Posterior vena cava (tissue), 2 donors: ENCODE data around the gene RIT1. TPM values are rescaled to one million over a fixed set of nuclear protein-coding genes. Genes with fewer than 3 reads are reported as not detected.
A peak's percentile ranks its signal among the peaks of the same experiment; 100 is the strongest.

Experiments used
- DNase-seq: peaks from one replicate; pipeline ENCODE4 v3.0.0-alpha.2; 2020; ENCODE audit warnings: low spot score
- intact Hi-C, 2 donors: fragments of 100-400 bp; cut with DNase I; formaldehyde crosslinking; loops; one replicate each; pipeline versions ENCODE4 v1.14.1 to v1.14.2; 2022 to 2023
- microRNA-seq, 2 donors: library from miRNA; unstranded; fragments of <30 nt; microRNA quantifications; one replicate each; pipeline ENCODE4 v1.2.0, GENCODE V29; 2020 to 2021; ENCODE audit warnings: borderline microRNAs expressed in 2 of 2
- total RNA-seq, 2 donors: library from RNA; stranded (reverse); fragmentation: NEBNext Ultra II Directional; extraction: Animal tissue kit (Norgen Biotek cat#: 25700); gene quantifications; one replicate each; pipeline ENCODE4 v1.2.1, GENCODE V29; 2021
- donor health status: DM: yes; HTN: yes; CAD: no.
- donor health status: DM: yes; HTN: yes; CAD: no.

The RIT1 gene
- total RNA-seq, 2 donors from 2014 or later, result 34.1 to 36.2 TPM

DNA sequence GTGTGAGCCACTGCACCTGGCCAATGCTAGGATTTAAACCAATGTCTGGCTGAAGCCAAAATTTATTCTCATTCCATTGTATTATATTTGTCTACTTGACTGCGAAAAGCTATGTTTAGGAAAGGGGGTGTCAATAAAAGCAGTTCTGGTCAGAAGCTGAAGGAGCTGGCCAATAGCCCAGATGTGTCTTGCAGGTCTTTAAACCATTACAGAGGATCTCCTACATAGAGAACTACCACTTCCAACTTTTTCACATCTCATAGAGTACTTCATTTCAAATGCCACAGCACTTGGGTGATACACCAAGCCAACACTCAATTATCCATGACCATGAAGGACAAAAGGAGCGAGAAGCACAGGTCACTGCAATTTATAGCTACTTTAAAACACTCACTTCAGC lies 49.3 kb downstream of the RIT1 start:
- intact Hi-C loops, result no loop called here
- no peak for DNase-seq

GRCh38 chr1:155860970-155861510 lies 50.1 kb downstream of the RIT1 start:
- intact Hi-C loops, result no loop called here
- DNase-seq, result no peak

DNA sequence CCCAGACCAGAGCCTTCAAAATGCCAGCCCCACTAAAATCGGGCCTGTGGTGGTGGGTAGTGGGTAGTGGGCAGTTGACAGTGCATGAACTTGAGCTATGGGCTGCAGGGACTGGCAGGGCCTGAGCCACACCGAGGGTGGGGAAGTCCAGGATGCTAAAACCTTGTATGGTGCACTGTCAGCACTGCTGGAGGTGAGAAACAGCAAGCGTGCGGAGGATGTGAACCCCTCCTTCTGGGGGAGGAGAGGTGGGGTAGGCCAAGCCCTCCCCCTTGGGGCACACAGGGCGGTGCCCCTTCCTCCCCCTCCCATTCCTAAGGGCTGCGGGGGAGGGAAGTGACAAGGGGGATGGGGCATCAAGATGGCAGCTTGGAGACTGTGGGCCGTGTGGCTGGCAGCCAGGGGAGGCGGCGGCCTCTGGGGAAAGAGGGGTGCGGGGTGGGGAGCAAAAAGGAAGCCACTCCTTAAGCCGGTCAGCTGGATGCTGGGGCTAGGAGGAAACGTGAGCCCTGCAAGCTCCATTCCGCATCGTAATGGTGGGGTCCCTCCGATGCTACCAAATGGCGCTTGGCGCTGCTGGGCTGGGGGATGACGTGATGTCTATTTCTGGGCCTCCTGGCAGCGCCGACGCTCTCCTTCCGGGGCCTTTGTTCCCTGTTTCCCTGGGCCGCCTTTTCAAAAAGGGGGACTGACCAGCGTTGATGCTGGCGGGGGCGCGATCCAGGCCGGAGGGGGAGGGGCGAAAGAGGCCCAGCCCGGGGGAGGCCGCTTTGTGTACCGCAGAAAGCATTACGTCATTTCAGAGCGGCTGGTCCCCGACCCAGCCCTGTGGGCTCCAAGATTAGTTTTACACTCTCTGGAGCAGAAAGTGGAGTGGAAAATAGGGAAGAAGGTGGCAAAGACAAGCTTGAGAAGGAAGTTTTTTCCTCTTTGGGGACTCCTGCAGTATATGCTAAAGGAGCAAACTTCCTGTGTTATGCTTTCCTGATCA lies 51.0 kb downstream of the RIT1 start:
- peak; percentile 96 for DNase-seq
- intact Hi-C loops, result no loop called here

GRCh38 chr1:155859234-155859829 lies 51.8 kb downstream of the RIT1 start, which contains the start of gene SYT11:
SYT11 (plus strand) TSS chr1:155859567; CDS start chr1:155859762, 195 bp downstream.
- DNase-seq, result peak; percentile 98
- intact Hi-C loops, result no loop called here

DNA sequence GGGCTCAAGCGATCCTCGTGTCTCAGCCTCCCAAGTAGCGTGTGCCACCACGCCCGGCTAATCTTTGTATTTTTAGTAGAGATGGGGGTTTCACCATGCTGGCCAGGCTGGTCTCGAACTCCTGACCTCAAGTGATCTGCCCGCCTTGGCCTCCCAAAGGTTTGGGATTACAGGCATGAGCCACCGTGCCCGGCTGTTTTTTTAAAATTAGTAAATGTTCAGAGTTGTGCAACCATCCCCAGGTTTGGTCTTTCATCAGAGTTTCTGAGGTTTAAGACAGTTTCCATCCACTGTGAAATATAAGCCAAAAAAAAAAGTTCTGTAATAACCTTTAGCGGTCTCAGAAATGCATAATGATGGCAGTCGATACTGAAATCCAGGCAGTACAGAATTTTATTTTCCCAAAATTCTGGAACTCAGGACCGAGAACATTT lies 52.3 kb downstream of the RIT1 start:
- no peak for DNase-seq
- intact Hi-C loops, result no loop called here

DNA sequence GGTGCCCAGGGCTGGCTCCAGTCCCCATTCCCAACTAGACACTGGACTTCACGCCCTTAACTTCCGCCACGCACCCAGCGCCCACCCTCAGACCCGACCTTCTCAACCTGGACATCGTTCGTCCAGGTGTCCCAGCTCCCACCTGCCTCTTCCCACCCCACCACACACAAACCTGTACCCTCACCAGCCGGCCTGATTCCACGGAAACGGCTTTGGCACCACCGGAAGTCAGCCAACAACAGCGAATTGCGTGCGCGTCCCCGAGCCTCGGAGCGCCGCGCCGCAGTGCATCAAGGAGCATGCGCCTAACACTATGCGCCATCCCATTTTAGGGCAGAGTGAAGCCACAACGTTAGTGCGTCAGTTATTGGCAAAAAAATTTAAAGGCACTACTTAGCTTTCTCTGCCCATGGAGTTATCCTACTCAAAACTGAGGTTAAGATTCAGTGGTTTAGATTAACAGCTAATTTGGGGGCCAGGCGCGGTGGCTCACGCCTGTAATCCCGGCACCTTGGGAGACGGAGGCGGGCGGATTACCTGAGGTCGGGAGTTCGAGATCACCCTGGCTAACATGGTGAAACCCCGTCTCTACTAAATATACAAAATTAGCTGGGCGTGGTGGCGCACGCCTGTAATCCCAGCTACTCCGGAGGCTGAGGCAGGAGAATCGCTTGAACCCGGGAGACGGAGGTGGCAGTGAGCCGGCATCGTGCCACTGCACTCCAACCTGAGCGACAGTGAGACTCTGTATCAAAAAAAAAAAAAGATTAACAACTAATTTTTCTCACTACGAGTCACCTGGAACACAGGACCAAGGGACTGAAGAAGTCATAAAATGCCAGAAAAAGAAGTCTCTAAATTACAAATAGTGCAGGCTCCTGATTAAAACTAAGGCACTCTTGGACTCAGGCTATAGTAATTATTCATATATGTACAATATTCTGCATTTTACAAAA lies 53.9 kb downstream of the RIT1 start, which contains the start of gene GON4L:
Gene GON4L, minus strand, starts transcription at position 240 of the 956 bp plus-strand sequence. CDS start 3,434 bp downstream, outside the sequence.
- peak; percentile 96 for DNase-seq
- intact Hi-C loops, result no loop called here

DNA sequence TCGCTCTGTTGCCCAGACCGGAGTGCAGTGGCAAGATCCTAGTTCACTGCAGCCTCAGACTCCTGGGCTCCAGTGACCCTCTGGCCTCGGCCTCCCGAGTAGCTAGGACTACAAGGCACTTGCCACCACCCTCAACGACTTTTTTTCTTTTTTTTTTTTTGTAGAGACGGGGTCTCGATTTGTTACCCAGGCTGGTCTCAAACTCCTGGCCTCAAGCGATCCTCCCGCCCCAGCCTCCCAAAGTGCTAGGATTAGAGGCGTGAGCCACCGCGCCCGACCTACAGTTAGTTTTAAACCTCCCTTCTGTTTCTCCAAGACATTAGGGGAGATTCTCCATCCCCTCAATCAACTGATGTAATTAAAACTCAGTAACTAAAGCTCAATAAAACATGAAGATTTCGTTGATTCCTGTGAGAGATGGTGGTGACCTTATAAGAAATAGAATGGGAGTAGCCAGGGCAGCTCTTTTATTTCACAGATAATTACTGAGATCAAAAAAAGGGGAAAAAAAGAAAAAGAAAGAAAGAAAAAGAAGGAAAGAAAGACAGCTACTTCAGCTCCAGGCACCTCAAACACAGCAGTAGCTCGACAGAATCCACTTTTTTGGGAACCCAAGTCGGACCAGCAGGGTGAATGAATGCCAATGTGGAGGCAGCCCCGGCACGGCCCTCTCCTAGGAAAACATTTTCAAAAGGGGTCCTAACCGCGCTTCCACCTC lies 54.7 kb downstream of the RIT1 start:
- intact Hi-C loops, result no loop called here
- no peak for DNase-seq

DNA sequence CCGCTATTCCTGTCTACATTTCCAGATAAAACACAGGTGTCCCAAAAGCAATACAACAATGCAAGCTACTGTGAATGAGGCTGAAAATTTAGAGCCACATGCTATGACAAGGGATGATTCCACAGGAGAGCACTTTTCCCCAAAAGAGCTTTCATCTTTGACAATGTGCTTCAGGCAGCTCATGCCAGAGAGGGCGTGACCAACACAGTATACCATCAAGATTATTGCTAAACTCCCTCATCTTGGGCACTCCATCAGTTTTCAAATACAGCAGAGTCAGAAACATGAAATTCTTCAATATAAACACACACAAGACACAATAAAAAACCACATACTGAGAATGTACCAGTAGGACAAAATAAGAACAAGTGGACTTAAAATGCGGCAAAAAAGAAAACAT lies 60.8 kb downstream of the RIT1 start:
- intact Hi-C loops, result no loop called here
- no peak for DNase-seq

GRCh38 chr1:155847823-155848529 lies 63.2 kb downstream of the RIT1 start:
- intact Hi-C loops, result no loop called here
- DNase-seq, result no peak

Small RNAs within 50 kb of the gene (microRNA-seq; reads per million reads assigned to microRNA genes)
- gene MIR6738, result 0.26 to 0.32 reads per million in 2 donors

Other genes starting within 250 kb of the RIT1 start
- 10 to 100 TPM; 62.4 to 73.7 TPM for gene YY1AP1, start 222.6 kb downstream of the RIT1 start, total RNA-seq
- 10 to 100 TPM; 62.6 to 66.7 TPM for gene DAP3, start 222.3 kb downstream of the RIT1 start, total RNA-seq
- gene GON4L, start 54.1 kb downstream of the RIT1 start, total RNA-seq, result 10 to 100 TPM; 44.3 to 48.2 TPM
- 10 to 100 TPM; 20.8 to 23.9 TPM for gene SYT11, start 51.8 kb downstream of the RIT1 start, total RNA-seq
- 10 to 100 TPM; 28.6 to 28.8 TPM for gene KHDC4, start 23.1 kb upstream of the RIT1 start, total RNA-seq
- not detected for gene RXFP4, start 30.3 kb upstream of the RIT1 start, total RNA-seq
- gene ARHGEF2, start 67.2 kb upstream of the RIT1 start, total RNA-seq, result 100 to 1,000 TPM; 138 to 161 TPM
- gene SSR2, start 109.6 kb upstream of the RIT1 start, total RNA-seq, result 100 to 1,000 TPM; 147 to 173 TPM
- gene UBQLN4, start 142.4 kb upstream of the RIT1 start, total RNA-seq, result 10 to 100 TPM; 18.0 to 29.1 TPM
- 10 to 100 TPM; 34.7 to 38.4 TPM for gene LAMTOR2, start 143.4 kb upstream of the RIT1 start, total RNA-seq
- not detected for gene RAB25, start 149.8 kb upstream of the RIT1 start, total RNA-seq
- gene MEX3A, start 171.1 kb upstream of the RIT1 start, total RNA-seq, result under 1 TPM; 0.23 to 0.76 TPM
- 100 to 1,000 TPM; 500 to 599 TPM for gene LMNA, start 203.4 kb upstream of the RIT1 start, total RNA-seq
- gene SEMA4A, start 242.2 kb upstream of the RIT1 start, total RNA-seq, result 1 to 10 TPM; 5.8 to 8.0 TPM